T-cell (primary cell): Measurements from ENCODE around the gene ELOVL2. TPM values are rescaled to one million over a fixed set of nuclear protein-coding genes. Genes with fewer than 3 reads are reported as not detected.

Experiments
- ATAC-seq, 4 experiments: fragments of 200-7000 bp in 3 of 4; fragments of 150-1000 bp in 1 of 4; cut with Tn5 transposase; replicated peaks in 1 of 4; 1 replicate in 3 of 4; 2 replicates in 1 of 4; pipeline ENCODE4 v1.10.0; 2021; ENCODE audit warnings: moderate library complexity in 3 of 4, mild to moderate bottlenecking in 2 of 4, moderate number of reproducible peaks in 1 of 4
- CTCF ChIA-PET, 2 donors: fragments of 300-600 bp; sonication (Branson Sonifier 250); formaldehyde crosslinking; loops; one replicate each; lab custom pipeline; 2022; ENCODE audit warnings: antibody characterized with exemption in 2 of 2; lab: Charles Lee
- POLR2A ChIA-PET, 2 donors: fragments of 300-600 bp; sonication (Branson Sonifier 250); formaldehyde crosslinking; loops; one replicate each; lab custom pipeline; 2022; ENCODE audit warnings: antibody characterized with exemption in 2 of 2; lab: Charles Lee
- DNase-seq, 35 experiments: peaks; one replicate each; pipeline versions ENCODE4 v3.0.0 to v3.0.0-alpha.2; 2013 to 2023
- H3K27ac ChIP-seq: one replicate; pipeline ENCODE4 v1.5.1; 2013; ENCODE audit warnings: low read length
- H3K27me3 ChIP-seq, 2 experiments: replicated peaks in 1 of 2; 1 replicate in 1 of 2; 2 replicates in 1 of 2; pipeline versions ENCODE4 v1.6.1 to v1.7.0; 2013; ENCODE audit warnings: low read length in 1 of 2, mixed read lengths in 1 of 2; ENCODE audit not compliant: control insufficient read depth in 2 of 2, insufficient read depth in 2 of 2; ENCODE audit errors: extremely low read depth in 1 of 2
- H3K36me3 ChIP-seq, 2 donors: 1 replicate in 1 of 2; 2 replicates in 1 of 2; pipeline versions ENCODE4 v1.6.1 to v1.7.0; 2013; ENCODE audit warnings: low read length in 1 of 2; ENCODE audit not compliant: control insufficient read depth in 2 of 2, insufficient read depth in 1 of 2; ENCODE audit errors: extremely low read depth in 1 of 2
- H3K4me1 ChIP-seq, 2 experiments: 1 replicate in 1 of 2; 2 replicates in 1 of 2; pipeline versions ENCODE4 v1.6.1 to v1.7.0; 2013; ENCODE audit warnings: low read length in 2 of 2, mixed read lengths in 1 of 2; ENCODE audit not compliant: insufficient read depth in 2 of 2, control insufficient read depth in 1 of 2; ENCODE audit errors: extremely low read depth in 1 of 2
- H3K4me3 ChIP-seq, 2 donors: 1 replicate in 1 of 2; 2 replicates in 1 of 2; pipeline versions ENCODE4 v1.5.1 to v1.7.0; 2013; ENCODE audit warnings: mild to moderate bottlenecking in 2 of 2, low read length in 1 of 2, moderate library complexity in 1 of 2; ENCODE audit not compliant: control insufficient read depth in 1 of 2; ENCODE audit errors: extremely low read depth in 1 of 2
- H3K9me3 ChIP-seq: 2 replicates; pipeline ENCODE4 v1.7.0; 2013
- H3K27ac Mint-ChIP-seq, 2 donors: one replicate each; pipeline ENCODE4 v1.8.0; 2020 to 2021; ENCODE audit warnings: mild to moderate bottlenecking in 2 of 2, mixed read lengths in 2 of 2
- H3K27me3 Mint-ChIP-seq, 2 donors: one replicate each; pipeline ENCODE4 v1.8.0; 2021 to 2022; ENCODE audit warnings: mixed read lengths in 2 of 2
- H3K36me3 Mint-ChIP-seq: one replicate; pipeline ENCODE4 v1.8.0; 2021; ENCODE audit warnings: mixed read lengths
- H3K4me1 Mint-ChIP-seq, 3 donors: one replicate each; pipeline ENCODE4 v1.8.0; 2020 to 2022; ENCODE audit warnings: mixed read lengths in 3 of 3, mild to moderate bottlenecking in 1 of 3
- H3K4me3 Mint-ChIP-seq, 3 donors: one replicate each; pipeline ENCODE4 v1.8.0; 2020 to 2022; ENCODE audit warnings: mild to moderate bottlenecking in 3 of 3, mixed read lengths in 3 of 3, moderate library complexity in 3 of 3
- H3K9me3 Mint-ChIP-seq, 3 donors: one replicate each; pipeline ENCODE4 v1.8.0; 2020 to 2022; ENCODE audit warnings: mixed read lengths in 3 of 3
- WGBS: methylation state at CpG from one replicate; pipeline ENCODE4 v1.1.5; 2013; ENCODE audit warnings: missing lambda C conversion rate; ENCODE audit not compliant: insufficient coverage; 5-methylcytosine and 5-hydroxymethylcytosine counted together
- total RNA-seq, 35 experiments: library from RNA in 6 of 35; stranded (reverse) in 6 of 35; fragments of 120-200 nt in 1 of 35; gene quantifications; one replicate each; pipeline versions ENCODE4 v1.2.1 to v1.2.4 and lab custom pipeline; 2013 to 2026

The ELOVL2 gene
- total RNA-seq, 5 donors from 2014 or later (not counting 1 experiment from before 2014, with no cell fraction given): 0.06 to 0.12 TPM; not detected in 3

GRCh38 chr6:11054722-11055121, 10.6 kb upstream of the ELOVL2 start:
- H3K4me1 Mint-ChIP-seq: no peaks in the 10 kb centered on the region
- H3K36me3 Mint-ChIP-seq: no peaks in the 10 kb centered on the region
- Histone ChIP-seq H3K4me3 (no peak overlapping the region), H3K36me3 (no peaks in the 10 kb centered on the region), H3K4me1 (no peaks in the 10 kb centered on the region), H3K9me3 (no peaks in the 10 kb centered on the region), H3K27me3 (no peaks in the 10 kb centered on the region), H3K27ac (no peak overlapping the region)
- WGBS: no CpG with 5 or more reads among the region's 1 CpG
- H3K9me3 Mint-ChIP-seq: no peaks in the 10 kb centered on the region
- no peak for ATAC-seq
- no peak for DNase-seq
- no peak overlapping the region for H3K27ac Mint-ChIP-seq
- no peak overlapping the region for H3K4me3 Mint-ChIP-seq
- ChIA-PET CTCF (interaction anchor here in 1 of 2 donors (0.7 to 2.3 kb wide), 2 partner anchors 12 to 442 kb away, joined by 3 to 8 read pairs; no protein-coding TSS in a partner anchor), POLR2A (interaction anchor here in 1 of 2 donors (0.6 kb wide), 1 partner anchor 47 kb away, joined by 4 read pairs; no protein-coding TSS in a partner anchor)
- peaks cover 15 to 20% of the 10 kb centered on the region in 2 donors for H3K27me3 Mint-ChIP-seq

GRCh38 chr6:11053307-11053706, 9.2 kb upstream of the ELOVL2 start:
- H3K4me1 ChIP-seq: no peaks in the 10 kb centered on the region
- ChIA-PET CTCF (interaction anchor here (0.7 to 0.8 kb wide), 2 partner anchors 15 to 16 kb away, joined by 3 read pairs; no protein-coding TSS in a partner anchor), POLR2A (interaction anchor here (0.6 to 0.7 kb wide), 2 partner anchors 29 to 45 kb away, joined by 3 to 6 read pairs; no protein-coding TSS in a partner anchor)
- no peaks in the 10 kb centered on the region for H3K9me3 ChIP-seq
- no peaks in the 10 kb centered on the region for H3K36me3 ChIP-seq
- no peak overlapping the region for H3K27ac Mint-ChIP-seq
- no peaks in the 10 kb centered on the region for H3K9me3 Mint-ChIP-seq
- H3K4me3 ChIP-seq: no peak overlapping the region
- H3K4me1 Mint-ChIP-seq: no peaks in the 10 kb centered on the region
- H3K27me3 Mint-ChIP-seq: peaks cover 27 to 30% of the 10 kb centered on the region in 2 donors
- H3K4me3 Mint-ChIP-seq: no peak overlapping the region
- no peak overlapping the region for H3K27ac ChIP-seq
- no peak for DNase-seq
- ATAC-seq: no peak
- H3K36me3 Mint-ChIP-seq: no peaks in the 10 kb centered on the region
- H3K27me3 ChIP-seq: no peaks in the 10 kb centered on the region
- WGBS: 81% methylated on average over 3 of the region's 5 CpGs

GRCh38 chr6:11050731-11051130, 6.6 kb upstream of the ELOVL2 start:
- Mint-ChIP-seq H3K27me3 (peaks cover 45 to 50% of the 10 kb centered on the region in 2 donors), H3K4me1 (no peaks in the 10 kb centered on the region), H3K36me3 (no peaks in the 10 kb centered on the region), H3K4me3 (no peak overlapping the region), H3K27ac (no peak overlapping the region), H3K9me3 (no peaks in the 10 kb centered on the region)
- no peaks in the 10 kb centered on the region for H3K36me3 ChIP-seq
- ATAC-seq: no peak
- H3K4me1 ChIP-seq: no peaks in the 10 kb centered on the region
- WGBS: 69% methylated on average over 2 of the region's 2 CpGs
- DNase-seq: no peak
- H3K4me3 ChIP-seq: no peak overlapping the region
- no peak overlapping the region for H3K27ac ChIP-seq
- peaks cover 0 to 6% of the 10 kb centered on the region in 2 experiments for H3K27me3 ChIP-seq
- POLR2A ChIA-PET: no interaction called here
- CTCF ChIA-PET: interaction anchor here in 1 of 2 donors (0.7 kb wide), 1 partner anchor 185 kb away, joined by 3 read pairs; no protein-coding TSS in a partner anchor
- no peaks in the 10 kb centered on the region for H3K9me3 ChIP-seq

GRCh38 chr6:11044712-11045167, 635 bp upstream of the ELOVL2 start:
- DNase-seq (no peak), ATAC-seq (no peak)
- Mint-ChIP-seq H3K4me1 (peaks cover 6 to 13% (median 8%) of the 10 kb centered on the region in 3 donors), H3K36me3 (no peaks in the 10 kb centered on the region), H3K9me3 (no peaks in the 10 kb centered on the region), H3K27me3 (peaks cover 61 to 62% of the 10 kb centered on the region in 2 donors), H3K4me3 (peak overlapping the region; percentile 62 to 70 (median 68)), H3K27ac (no peak overlapping the region)
- ChIA-PET CTCF (interaction anchor here in 1 of 2 donors (0.7 kb wide), 1 partner anchor 133 kb away, joined by 13 read pairs; no protein-coding TSS in a partner anchor), POLR2A (no interaction called here)
- H3K27me3 ChIP-seq: peaks cover 15 to 22% of the 10 kb centered on the region in 2 experiments
- H3K9me3 ChIP-seq: peaks cover 3% of the 10 kb centered on the region
- no peak overlapping the region for H3K27ac ChIP-seq
- H3K36me3 ChIP-seq: no peaks in the 10 kb centered on the region
- WGBS: 37% methylated on average over 17 of the region's 23 CpGs
- H3K4me1 ChIP-seq: peaks cover 2 to 9% of the 10 kb centered on the region in 2 experiments
- peak overlapping the region in 1 of 2 donors; percentile 49 for H3K4me3 ChIP-seq

- peak overlapping the region; percentile 31 to 59 (median 42) for H3K4me3 Mint-ChIP-seq
- POLR2A ChIA-PET: no interaction called here
- CTCF ChIA-PET: no interaction called here
- WGBS: 3% methylated on average over 39 of the region's 49 CpGs
- Histone ChIP-seq H3K27me3 (peaks cover 15 to 22% of the 10 kb centered on the region in 2 experiments), H3K4me3 (peak overlapping the region in 1 of 2 donors; percentile 51), H3K36me3 (no peaks in the 10 kb centered on the region), H3K9me3 (peaks cover 3% of the 10 kb centered on the region), H3K4me1 (peaks cover 2 to 9% of the 10 kb centered on the region in 2 experiments), H3K27ac (no peak overlapping the region)
- H3K36me3 Mint-ChIP-seq: no peaks in the 10 kb centered on the region
- peaks cover 6 to 13% (median 8%) of the 10 kb centered on the region in 3 donors for H3K4me1 Mint-ChIP-seq
- ATAC-seq (peak; percentile 23 to 39 (median 26)), DNase-seq (peak in 1 of 35 experiments; percentile 1)
- H3K27me3 Mint-ChIP-seq: peaks cover 55 to 61% of the 10 kb centered on the region in 2 donors
- no peak overlapping the region for H3K27ac Mint-ChIP-seq
- no peaks in the 10 kb centered on the region for H3K9me3 Mint-ChIP-seq
Measured at GRCh38 chr6:11043378-11043960, 636 bp downstream of the ELOVL2 start.

GRCh38 chr6:11042750-11043377, 1.2 kb downstream of the ELOVL2 start:
- 46% methylated on average over 5 of the region's 10 CpGs for WGBS
- Mint-ChIP-seq H3K27ac (no peak overlapping the region), H3K4me3 (peak overlapping the region; percentile 31 to 59 (median 42)), H3K27me3 (peaks cover 51 to 56% of the 10 kb centered on the region in 2 donors), H3K4me1 (peaks cover 6 to 13% (median 8%) of the 10 kb centered on the region in 3 donors), H3K36me3 (no peaks in the 10 kb centered on the region), H3K9me3 (no peaks in the 10 kb centered on the region)
- Histone ChIP-seq H3K36me3 (no peaks in the 10 kb centered on the region), H3K9me3 (peaks cover 3% of the 10 kb centered on the region), H3K4me3 (peak overlapping the region in 1 of 2 donors; percentile 51), H3K27me3 (peaks cover 12 to 22% of the 10 kb centered on the region in 2 experiments), H3K4me1 (peaks cover 2 to 9% of the 10 kb centered on the region in 2 experiments), H3K27ac (no peak overlapping the region)
- ChIA-PET CTCF (no interaction called here), POLR2A (no interaction called here)
- DNase-seq (peak in 1 of 35 experiments; percentile 2), ATAC-seq (no peak)
